GM21723 (cell line): Measurements from ENCODE around the gene ADAMTS4.
"Not testable (repeated sequence)": the region's sequence is repeated elsewhere in the genome, so short reads cannot be mapped to it uniquely, and the experiment has no call there.

Source experiments
- ATAC-seq: cut with Tn5 transposase; IDR thresholded peaks from one replicate; pipeline ENCODE4 v1.9.1; 2021; ENCODE audit warnings: mild to moderate bottlenecking, moderate library complexity; ENCODE audit not compliant: unreplicated experiment

The ADAMTS4 gene, protein sequence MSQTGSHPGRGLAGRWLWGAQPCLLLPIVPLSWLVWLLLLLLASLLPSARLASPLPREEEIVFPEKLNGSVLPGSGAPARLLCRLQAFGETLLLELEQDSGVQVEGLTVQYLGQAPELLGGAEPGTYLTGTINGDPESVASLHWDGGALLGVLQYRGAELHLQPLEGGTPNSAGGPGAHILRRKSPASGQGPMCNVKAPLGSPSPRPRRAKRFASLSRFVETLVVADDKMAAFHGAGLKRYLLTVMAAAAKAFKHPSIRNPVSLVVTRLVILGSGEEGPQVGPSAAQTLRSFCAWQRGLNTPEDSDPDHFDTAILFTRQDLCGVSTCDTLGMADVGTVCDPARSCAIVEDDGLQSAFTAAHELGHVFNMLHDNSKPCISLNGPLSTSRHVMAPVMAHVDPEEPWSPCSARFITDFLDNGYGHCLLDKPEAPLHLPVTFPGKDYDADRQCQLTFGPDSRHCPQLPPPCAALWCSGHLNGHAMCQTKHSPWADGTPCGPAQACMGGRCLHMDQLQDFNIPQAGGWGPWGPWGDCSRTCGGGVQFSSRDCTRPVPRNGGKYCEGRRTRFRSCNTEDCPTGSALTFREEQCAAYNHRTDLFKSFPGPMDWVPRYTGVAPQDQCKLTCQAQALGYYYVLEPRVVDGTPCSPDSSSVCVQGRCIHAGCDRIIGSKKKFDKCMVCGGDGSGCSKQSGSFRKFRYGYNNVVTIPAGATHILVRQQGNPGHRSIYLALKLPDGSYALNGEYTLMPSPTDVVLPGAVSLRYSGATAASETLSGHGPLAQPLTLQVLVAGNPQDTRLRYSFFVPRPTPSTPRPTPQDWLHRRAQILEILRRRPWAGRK

DNA sequence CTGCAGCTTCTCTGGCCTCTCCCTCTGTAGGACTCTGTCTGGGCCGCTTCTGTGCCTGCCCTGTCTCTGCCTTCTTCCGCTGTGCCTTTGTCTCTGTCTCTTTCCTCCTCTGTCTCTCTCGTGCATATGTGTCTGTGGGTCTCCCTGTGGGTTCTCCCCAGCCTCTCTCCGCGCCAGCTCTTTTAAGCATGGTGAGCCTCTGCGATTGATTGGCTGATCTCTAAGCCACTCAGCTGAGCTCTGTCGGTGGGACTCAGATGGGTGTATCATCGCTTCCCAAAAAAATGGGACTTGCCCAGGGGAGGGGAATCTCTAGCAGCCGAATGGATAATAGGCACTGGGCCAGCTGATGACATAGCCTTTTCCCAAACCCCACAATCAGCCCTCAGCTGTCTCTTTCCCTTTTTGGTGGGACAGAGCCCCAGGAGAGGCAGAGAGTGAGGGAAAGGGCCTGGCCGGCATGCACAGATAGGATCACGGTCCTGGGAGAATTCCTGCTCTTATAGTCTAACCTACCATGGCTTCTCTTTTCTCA is at the start of gene ADAMTS4:
ADAMTS4 (minus strand) TSS at position 158 of the 535 bp plus-strand sequence. CDS start 427 bp downstream, outside the sequence.
- no peak for ATAC-seq

GRCh38 chr1:161244888-161245287 is 46.0 kb upstream of the ADAMTS4 start:
- no peak for ATAC-seq

DNA sequence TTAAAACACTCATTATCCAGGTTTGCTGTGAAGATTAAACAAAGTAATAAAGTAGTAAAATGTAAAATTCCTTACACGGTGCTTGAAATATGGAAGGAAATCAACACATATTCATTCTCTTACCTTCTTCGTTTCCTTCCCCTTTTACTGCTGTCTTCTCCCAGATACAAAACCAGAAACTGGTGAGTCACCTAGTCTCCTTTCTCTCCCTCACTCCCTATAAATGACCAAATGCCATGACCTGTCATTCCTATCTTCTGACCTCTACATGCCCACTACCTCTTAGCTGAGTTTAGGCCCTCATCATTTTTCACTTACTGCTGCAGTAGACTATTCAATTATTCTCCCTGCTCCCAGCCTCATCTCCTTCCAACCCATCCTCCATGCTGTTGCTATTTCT is 43.5 kb upstream of the ADAMTS4 start:
- no peak for ATAC-seq

DNA sequence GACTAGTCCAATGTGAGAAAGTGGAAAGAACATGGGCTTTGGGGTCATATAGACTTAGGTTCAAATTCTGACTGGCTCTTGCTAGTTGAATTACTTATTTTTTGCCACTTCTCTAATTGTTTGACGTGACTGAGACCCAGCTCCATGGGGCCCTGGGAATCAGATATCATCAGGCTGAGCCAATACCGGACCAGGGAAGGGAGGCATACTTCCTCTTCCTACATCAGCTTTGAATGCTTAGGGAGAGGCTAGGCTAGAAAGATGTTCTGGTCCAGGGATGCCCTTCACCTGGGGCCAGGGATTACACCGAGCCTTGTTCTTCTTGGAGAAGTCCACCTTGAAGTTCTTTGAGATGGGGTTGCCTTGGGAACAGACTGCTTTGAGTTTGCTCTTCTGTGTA is 42.8 kb upstream of the ADAMTS4 start:
- ATAC-seq: no peak

DNA sequence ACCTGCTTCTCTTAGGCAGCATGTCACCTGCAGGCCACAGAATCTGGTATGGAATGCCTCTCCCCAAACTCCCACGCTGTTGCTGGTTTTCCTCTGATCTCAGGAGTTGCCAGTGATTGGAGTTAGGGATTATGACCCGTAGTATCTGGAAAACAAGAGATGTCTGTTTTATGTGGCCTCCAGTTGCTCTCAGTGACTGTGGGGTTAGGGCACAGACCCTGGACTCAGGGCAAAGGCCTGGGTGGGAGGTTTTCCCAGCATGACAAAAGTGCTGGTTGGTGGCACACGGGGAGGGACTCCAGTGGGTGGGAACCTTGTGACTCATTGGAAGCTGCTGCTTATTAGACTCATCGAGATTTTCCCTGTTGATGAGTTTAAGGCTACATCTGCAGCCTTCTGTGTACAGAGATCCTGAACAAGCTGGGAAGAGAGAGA is 39.2 kb upstream of the ADAMTS4 start, which contains the start of gene NR1I3:
NR1I3 (minus strand) TSS at position 165 of the 435 bp plus-strand sequence. CDS start 1,638 bp downstream, outside the sequence.
- no peak for ATAC-seq

DNA sequence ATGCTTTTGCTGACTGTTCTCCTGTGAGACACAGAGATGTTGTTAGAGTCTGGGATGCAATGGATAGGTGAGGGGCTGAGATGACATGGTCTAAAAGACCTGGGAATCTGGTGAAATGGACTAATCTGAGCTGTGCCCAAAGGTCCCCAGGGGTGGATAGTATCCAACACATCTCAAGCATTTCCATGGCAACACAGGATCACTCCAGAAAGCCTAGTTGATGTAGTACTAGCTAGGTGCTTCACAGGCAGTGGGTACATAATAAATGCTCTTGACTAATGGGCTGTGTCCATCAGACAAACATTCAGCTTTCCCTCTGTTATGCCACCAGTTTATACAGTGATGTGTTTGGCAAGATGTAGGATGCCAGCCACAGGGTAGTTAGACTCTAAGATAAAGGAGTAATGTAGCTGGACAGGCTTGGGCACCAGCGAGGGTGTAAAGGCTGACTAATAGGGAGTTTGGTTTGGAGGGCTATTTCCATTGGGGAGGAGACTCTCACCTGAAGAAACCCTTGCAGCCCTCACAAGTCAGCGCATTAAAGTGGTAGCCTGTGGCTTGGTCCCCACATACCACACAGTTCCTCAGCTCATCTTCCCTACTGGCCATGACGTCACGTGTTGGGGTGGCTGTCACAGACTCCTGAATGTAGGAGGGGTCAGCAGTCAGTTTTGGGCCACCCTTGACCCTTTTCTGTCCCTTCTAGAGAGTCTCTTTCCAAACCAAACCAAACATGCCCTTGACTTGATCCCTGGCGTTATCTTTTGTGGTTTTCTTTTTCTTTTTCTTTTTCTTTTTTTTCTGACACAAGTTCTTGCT is 37.3 kb upstream of the ADAMTS4 start:
- ATAC-seq: no peak

DNA sequence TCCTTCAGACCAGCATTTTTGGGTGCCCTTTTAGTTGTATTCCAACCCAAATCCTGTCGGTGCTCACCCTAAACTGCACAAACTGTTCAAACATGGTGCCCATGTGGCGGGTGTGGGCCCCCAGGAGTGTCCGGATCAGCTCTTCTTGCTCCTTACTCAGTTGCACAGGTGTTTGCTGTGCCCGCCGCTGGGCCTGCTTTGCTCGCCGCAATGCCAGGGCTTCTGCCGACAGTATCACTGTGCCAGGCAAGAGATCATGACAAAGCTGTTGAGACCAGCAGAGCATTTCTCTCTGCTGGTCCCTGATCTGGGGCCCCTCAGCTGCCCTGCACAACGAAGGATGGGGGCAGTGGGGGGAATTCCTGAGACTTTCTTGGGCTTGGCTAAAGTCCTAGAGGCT is 34.2 kb upstream of the ADAMTS4 start:
- ATAC-seq: no peak

- ATAC-seq: no peak
Measured at GRCh38 chr1:161230762-161231161, 31.9 kb upstream of the ADAMTS4 start.

- no peak for ATAC-seq
Measured at GRCh38 chr1:161229896-161230295, 31.0 kb upstream of the ADAMTS4 start.

DNA sequence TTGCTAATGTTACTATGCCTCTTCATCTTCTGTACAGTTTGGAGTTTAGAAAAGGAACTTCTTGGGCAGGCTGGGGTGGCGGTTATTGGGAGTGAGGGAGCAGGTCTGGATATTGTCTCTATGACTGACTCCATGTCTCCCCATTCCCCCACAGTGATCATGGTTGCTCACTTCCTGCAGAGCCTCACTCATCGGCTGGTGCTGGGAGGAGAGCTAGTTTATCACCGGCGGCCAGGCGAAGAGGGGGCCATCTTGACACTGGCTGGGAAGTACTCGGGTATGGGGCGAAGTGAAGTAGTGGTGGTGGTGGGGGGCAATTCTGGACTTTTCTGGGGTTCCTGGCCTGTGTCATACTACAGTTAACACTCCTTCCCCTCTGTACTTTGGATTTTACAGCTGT is 29.2 kb upstream of the ADAMTS4 start:
- ATAC-seq: no peak

DNA sequence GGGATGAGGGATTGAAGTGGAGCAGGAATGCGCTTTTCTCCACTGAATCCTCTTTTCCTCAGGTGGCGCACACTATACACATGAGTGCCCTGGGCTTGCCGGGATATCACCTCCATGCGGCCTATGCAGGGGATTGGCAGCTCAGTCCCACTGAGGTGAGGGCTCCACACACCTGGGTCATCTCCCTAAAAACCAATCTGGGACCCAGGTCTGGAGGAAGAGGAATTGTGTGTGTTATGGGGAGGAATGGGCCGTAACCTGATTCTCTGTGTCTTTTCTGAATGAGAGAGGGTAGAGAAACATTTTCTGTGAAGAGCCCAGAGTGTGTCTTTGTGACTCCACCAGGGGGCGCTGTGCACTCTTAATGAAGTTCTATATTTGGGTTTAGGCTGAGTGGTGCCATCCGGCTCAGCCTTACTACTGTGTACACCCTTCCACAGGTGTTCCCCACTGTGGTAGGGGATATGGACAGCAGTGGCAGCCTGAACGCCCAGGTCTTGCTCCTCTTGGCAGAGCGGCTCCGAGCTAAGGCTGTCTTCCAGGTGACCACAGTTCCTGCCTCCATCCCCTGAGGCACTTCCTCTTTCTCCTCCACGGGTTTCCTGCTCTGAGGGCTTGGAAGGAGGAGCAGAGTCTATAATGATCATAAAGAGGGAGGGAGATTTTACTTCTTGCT is 28.5 kb upstream of the ADAMTS4 start:
- ATAC-seq: peak; percentile 39

DNA sequence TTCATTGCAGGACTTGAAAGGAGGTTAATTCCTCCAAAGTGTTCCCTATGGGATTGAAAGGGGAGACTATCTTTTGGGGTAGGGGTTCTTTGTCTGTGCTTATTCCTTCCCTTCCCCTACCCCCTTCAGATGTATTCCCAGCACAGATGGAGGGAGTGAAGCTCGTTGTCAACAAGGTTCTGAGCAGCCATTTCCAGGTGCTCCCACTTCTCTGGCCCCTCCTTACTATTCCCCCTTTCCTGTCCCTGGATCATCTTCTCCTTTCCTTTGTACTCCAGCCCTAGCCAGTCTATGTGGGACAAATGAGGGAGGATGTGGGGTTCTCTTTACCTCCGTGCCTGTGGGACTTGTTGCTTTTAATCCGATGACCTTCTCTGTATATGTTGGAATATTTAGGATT is 27.9 kb upstream of the ADAMTS4 start:
- ATAC-seq: no peak

GRCh38 chr1:161226320-161226711 is 27.5 kb upstream of the ADAMTS4 start:
- ATAC-seq: no peak

DNA sequence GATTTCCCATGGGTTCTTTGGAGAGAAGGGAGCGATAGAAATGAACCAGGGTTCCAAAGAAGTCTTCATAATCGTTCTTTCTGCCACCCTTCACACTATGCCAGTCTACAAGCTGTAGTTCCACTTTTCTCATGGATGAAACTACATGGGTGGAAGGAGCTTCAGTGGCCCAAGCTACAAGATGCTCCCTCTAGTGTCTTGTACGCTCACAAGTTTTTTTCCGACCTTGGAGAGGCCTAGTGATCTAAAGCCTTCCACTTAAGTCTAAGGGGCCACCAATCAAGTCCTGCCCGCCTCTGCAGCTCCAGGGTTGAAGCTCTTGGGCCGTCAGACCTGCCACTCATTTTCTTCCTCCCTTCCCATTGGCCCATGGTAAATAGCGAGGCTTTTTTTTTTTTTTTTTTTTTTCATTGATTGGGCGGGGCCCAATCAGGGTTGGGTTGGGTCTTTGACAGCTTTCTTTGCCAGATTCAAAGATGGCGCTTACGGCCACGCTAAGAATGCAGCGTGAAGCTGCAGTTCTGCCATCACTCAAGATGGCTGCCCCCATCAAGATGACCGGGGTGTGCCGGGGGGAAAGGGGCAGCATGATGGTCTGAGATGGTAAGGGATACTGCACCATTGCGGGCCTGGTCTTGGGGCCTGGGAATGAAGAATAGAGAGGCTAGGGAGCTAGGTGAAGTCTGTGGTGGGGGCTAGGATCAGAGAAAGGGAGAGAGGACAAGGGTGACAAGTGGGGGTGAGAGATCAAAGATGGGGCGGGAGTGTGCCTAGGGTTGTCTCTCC is 26.9 kb upstream of the ADAMTS4 start, which contains the start of gene TOMM40L:
TOMM40L (plus strand) TSS at position 527 of the 786 bp plus-strand sequence. CDS start 430 bp downstream, outside the sequence.
- ATAC-seq: peak; percentile 93

- ATAC-seq: no peak
Measured at GRCh38 chr1:161225178-161225533, 26.3 kb upstream of the ADAMTS4 start.

DNA sequence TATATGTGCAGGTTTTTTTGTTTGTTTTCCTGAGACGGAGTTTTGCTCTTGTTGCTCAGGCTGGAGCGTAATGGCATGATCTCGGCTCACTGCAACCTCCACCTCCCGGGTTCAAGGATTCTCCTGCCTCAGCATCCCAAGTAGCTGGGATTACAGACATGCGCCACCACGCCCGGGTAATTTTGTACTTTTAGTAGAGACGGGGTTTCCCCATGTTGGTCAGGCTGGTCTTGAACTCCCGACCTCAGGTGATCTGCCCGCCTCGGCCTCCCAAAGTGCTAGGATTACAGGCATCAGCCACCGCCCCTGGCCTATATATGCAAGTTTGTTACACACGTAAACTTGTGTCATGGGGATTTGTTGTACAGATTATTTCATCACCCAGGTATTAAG is 25.8 kb upstream of the ADAMTS4 start:
- not testable (repeated sequence) for ATAC-seq

GRCh38 chr1:161223805-161224694 is 25.2 kb upstream of the ADAMTS4 start:
- no peak for ATAC-seq
